Omental fat pad (tissue), 4 donors: ENCODE data around the gene DAD1. TPM values are rescaled to one million over a fixed set of nuclear protein-coding genes. Genes with fewer than 3 reads are reported as not detected.

Source experiments
- ATAC-seq: fragments of 150-250 bp; one replicate; pipeline ENCODE4 v1.9.1; 2016; ENCODE audit warnings: mild to moderate bottlenecking, moderate library complexity; ENCODE audit not compliant: low FRiP score
- DNase-seq: peaks from one replicate; pipeline ENCODE4 v3.0.0-alpha.2; 2019; ENCODE audit warnings: low spot score
- total RNA-seq, 4 donors: library from RNA; depleted of rRNA; stranded (reverse); fragments of >200 nt; gene quantifications; one replicate each; pipeline ENCODE4 v1.1.0, GENCODE V29; 2016
- TF ChIP-seq, protein P1 (sequence below), 3 donors: fragments of 450-650 bp; IDR thresholded peaks; one replicate each; pipeline ENCODE4 v1.5.1; 2016 to 2017; ENCODE audit warnings: antibody characterized with exemption in 3 of 3, mild to moderate bottlenecking in 3 of 3, moderate library complexity in 2 of 3

The DAD1 gene
- total RNA-seq, 4 donors from 2014 or later: 156 to 272 (median 244) TPM

GRCh38 chr14:22533057-22533704 is 55.8 kb downstream of the DAD1 start:
- ATAC-seq (no peak), DNase-seq (no peak)
- TF ChIP-seq, protein P1, sequence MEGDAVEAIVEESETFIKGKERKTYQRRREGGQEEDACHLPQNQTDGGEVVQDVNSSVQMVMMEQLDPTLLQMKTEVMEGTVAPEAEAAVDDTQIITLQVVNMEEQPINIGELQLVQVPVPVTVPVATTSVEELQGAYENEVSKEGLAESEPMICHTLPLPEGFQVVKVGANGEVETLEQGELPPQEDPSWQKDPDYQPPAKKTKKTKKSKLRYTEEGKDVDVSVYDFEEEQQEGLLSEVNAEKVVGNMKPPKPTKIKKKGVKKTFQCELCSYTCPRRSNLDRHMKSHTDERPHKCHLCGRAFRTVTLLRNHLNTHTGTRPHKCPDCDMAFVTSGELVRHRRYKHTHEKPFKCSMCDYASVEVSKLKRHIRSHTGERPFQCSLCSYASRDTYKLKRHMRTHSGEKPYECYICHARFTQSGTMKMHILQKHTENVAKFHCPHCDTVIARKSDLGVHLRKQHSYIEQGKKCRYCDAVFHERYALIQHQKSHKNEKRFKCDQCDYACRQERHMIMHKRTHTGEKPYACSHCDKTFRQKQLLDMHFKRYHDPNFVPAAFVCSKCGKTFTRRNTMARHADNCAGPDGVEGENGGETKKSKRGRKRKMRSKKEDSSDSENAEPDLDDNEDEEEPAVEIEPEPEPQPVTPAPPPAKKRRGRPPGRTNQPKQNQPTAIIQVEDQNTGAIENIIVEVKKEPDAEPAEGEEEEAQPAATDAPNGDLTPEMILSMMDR (IDR thresholded peaks at IDR 0.05): no peak

- ATAC-seq: no peak
- TF ChIP-seq, protein P1 (IDR thresholded peaks at IDR 0.05): no peak
- DNase-seq: no peak
Measured at GRCh38 chr14:22532345-22533056, 56.5 kb downstream of the DAD1 start.

GRCh38 chr14:22531451-22532344 is 57.3 kb downstream of the DAD1 start:
- DNase-seq: no peak
- TF ChIP-seq, protein P1 (IDR thresholded peaks at IDR 0.05): no peak
- no peak for ATAC-seq

- TF ChIP-seq, protein P1 (IDR thresholded peaks at IDR 0.05): no peak
- DNase-seq: no peak
- no peak for ATAC-seq
Measured at GRCh38 chr14:22530127-22530526, 58.9 kb downstream of the DAD1 start.

- DNase-seq: no peak
- TF ChIP-seq, protein P1 (IDR thresholded peaks at IDR 0.05): no peak
Measured at GRCh38 chr14:22526744-22527143, 62.3 kb downstream of the DAD1 start.

DNA sequence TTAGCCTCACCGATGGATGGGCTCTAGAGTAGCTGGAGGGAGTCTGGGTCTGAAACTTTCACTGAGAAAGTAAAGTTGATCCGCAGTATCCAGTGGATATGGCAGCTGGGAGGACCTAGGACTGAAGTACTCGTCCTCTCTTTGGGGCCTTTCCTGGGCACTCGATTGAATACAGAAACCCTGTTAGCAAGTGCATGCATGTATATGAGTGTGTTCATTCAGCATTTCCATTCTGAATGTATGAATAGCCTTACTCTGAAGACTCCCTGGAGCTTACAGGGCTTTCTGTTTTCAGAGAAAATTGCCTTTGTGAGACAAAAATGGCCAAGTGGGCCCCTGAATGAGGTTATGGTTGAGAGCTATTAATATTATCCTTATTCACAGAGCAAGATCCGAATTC is 62.8 kb downstream of the DAD1 start:
- ATAC-seq (no peak), DNase-seq (no peak)
- TF ChIP-seq, protein P1 (IDR thresholded peaks at IDR 0.05): no peak

More at GRCh38 chr14:22526744-22527143, 62.3 kb downstream of the DAD1 start:
- ATAC-seq: no peak
